SK-N-SH (cell line): ENCODE measurements around the gene ZNF33A. TPM values are rescaled to one million over a fixed set of nuclear protein-coding genes. Genes with fewer than 3 reads are reported as not detected.
"Not testable (repeated sequence)": the region's sequence is repeated elsewhere in the genome, so short reads cannot be mapped to it uniquely, and the experiment has no call there.

Experiments
- CTCF ChIA-PET: fragments of 300-600, 350-600 bp; formaldehyde crosslinking; extraction: SDS; loops from one replicate; lab custom pipeline; 2021; lab: Yijun Ruan, JAX
- POLR2A ChIA-PET: fragments of 350-600 bp; sonication (Branson Sonifier 250); formaldehyde crosslinking; extraction: SDS; loops from one replicate; lab custom pipeline; 2020; ENCODE audit warnings: antibody characterized with exemption, inconsistent platforms; lab: Yijun Ruan, JAX
- DNase-seq: peaks from one replicate; pipeline ENCODE4 v3.0.0; 2012
- H2AFZ ChIP-seq: fragments of 200-600 bp; sonication (generic); 2 replicates; pipeline ENCODE4 v1.8.1; 2016; ENCODE audit warnings: antibody characterized with exemption, mild to moderate bottlenecking, low read depth
- H3F3A ChIP-seq: fragments of 200-600 bp; sonication (generic); replicated peaks from 2 replicates; pipeline ENCODE3; 2016; ENCODE audit warnings: antibody characterized with exemption, mild to moderate bottlenecking; ENCODE audit not compliant: insufficient read depth
- H3K27ac ChIP-seq, 2 experiments: fragments of 200-500 bp in 1 of 2; fragments of 200-600 bp in 1 of 2; sonication (Bioruptor generic) in 1 of 2; sonication (generic), shearing (Covaris generic) in 1 of 2; 2 replicates each; pipeline versions ENCODE4 v1.5.1 to v1.6.1; 2014 to 2016; ENCODE audit warnings: low read depth in 2 of 2, inconsistent platforms in 1 of 2, low read length in 1 of 2, mild to moderate bottlenecking in 1 of 2, mixed read lengths in 1 of 2
- H3K27me3 ChIP-seq: fragments of 200-600 bp; sonication (generic), shearing (Covaris generic); 2 replicates; pipeline ENCODE4 v1.6.1; 2016; ENCODE audit warnings: mixed run types; ENCODE audit not compliant: insufficient read depth
- H3K36me3 ChIP-seq, 2 experiments: fragments of 200-500 bp in 1 of 2; fragments of 200-600 bp in 1 of 2; sonication (Bioruptor generic) in 1 of 2; sonication (generic) in 1 of 2; replicated peaks in 1 of 2; 2 replicates each; pipeline versions ENCODE3 to v1.5.1; 2014 to 2016; ENCODE audit warnings: low read length in 1 of 2, mild to moderate bottlenecking in 1 of 2; ENCODE audit not compliant: insufficient read depth in 2 of 2, control insufficient read depth in 1 of 2
- H3K4me1 ChIP-seq, 2 experiments: fragments of 200-500 bp in 1 of 2; fragments of 200-600 bp in 1 of 2; sonication (Bioruptor generic) in 1 of 2; sonication (generic), shearing (Covaris generic) in 1 of 2; 2 replicates each; pipeline versions ENCODE4 v1.5.1 to v1.6.1; 2014 to 2016; ENCODE audit warnings: low read depth in 1 of 2, low read length in 1 of 2, mixed run types in 1 of 2; ENCODE audit not compliant: insufficient read depth in 2 of 2, control insufficient read depth in 1 of 2
- H3K4me2 ChIP-seq: fragments of 200-600 bp; sonication (generic), shearing (Covaris generic); 2 replicates; pipeline ENCODE4 v1.6.1; 2017; ENCODE audit warnings: mixed run types
- H3K4me3 ChIP-seq, 2 experiments: fragments of 200-500 bp in 1 of 2; fragments of 200-600 bp in 1 of 2; sonication (Bioruptor generic) in 1 of 2; sonication (generic), shearing (Covaris generic) in 1 of 2; 2 replicates each; pipeline versions ENCODE4 v1.5.1 to v1.8.1; 2014 to 2016; ENCODE audit warnings: low read depth in 2 of 2, inconsistent platforms in 1 of 2, low read length in 1 of 2, mild to moderate bottlenecking in 1 of 2, mixed read lengths in 1 of 2, moderate library complexity in 1 of 2
- H3K79me2 ChIP-seq: fragments of 200-600 bp; sonication (generic); 2 replicates; pipeline ENCODE4 v1.8.1; 2017; ENCODE audit warnings: mild to moderate bottlenecking; ENCODE audit not compliant: insufficient read depth
- H3K9ac ChIP-seq: fragments of 200-600 bp; sonication (generic); 2 replicates; pipeline ENCODE4 v1.6.1; 2017; ENCODE audit warnings: mixed run types
- H3K9me2 ChIP-seq: fragments of 200-600 bp; sonication (generic); 2 replicates; pipeline ENCODE4 v1.6.1; 2017; ENCODE audit warnings: mixed run types
- H3K9me3 ChIP-seq: fragments of 200-600 bp; sonication (generic); 2 replicates; pipeline ENCODE4 v1.6.1; 2017; ENCODE audit warnings: mixed run types, mild to moderate bottlenecking, moderate library complexity
- H4K20me1 ChIP-seq: fragments of 200-600 bp; sonication (generic); 2 replicates; pipeline ENCODE4 v1.6.1; 2017; ENCODE audit warnings: mild to moderate bottlenecking, mixed run types; ENCODE audit not compliant: insufficient read depth
- ELF1 ChIP-seq: IDR thresholded peaks from 2 replicates; pipeline ENCODE4 v1.4.0; 2012
- EP300 ChIP-seq, 2 experiments: IDR thresholded peaks; 2 replicates each; pipeline versions ENCODE4 v1.4.0 to v1.6.1; 2012; ENCODE audit warnings: borderline replicate concordance in 1 of 2, low read depth in 1 of 2, low read length in 1 of 2
- EZH2phosphoT487 ChIP-seq: fragments of 200-600 bp; sonication (generic); IDR thresholded peaks from 2 replicates; pipeline ENCODE4 v1.6.1; 2017; ENCODE audit warnings: low read depth, mixed run types, mild to moderate bottlenecking, antibody characterized with exemption, moderate library complexity, borderline replicate concordance
- GABPA ChIP-seq: IDR thresholded peaks from 2 replicates; pipeline ENCODE4 v1.4.0; 2012; ENCODE audit warnings: low read depth, mild to moderate bottlenecking
- JUND ChIP-seq: IDR thresholded peaks from 2 replicates; pipeline ENCODE4 v1.4.0; 2012
- MEF2A ChIP-seq: IDR thresholded peaks from 2 replicates; pipeline ENCODE4 v1.4.0; 2012; ENCODE audit warnings: low read depth, borderline replicate concordance
- NFIC ChIP-seq: IDR thresholded peaks from 2 replicates; pipeline ENCODE4 v1.4.0; 2012; ENCODE audit warnings: borderline replicate concordance
- RCOR1 ChIP-seq: fragments of 150-350 bp; IDR thresholded peaks from 2 replicates; pipeline ENCODE4 v1.6.1; 2017; ENCODE audit warnings: antibody characterized with exemption, low read length
- RFX5 ChIP-seq: IDR thresholded peaks from 2 replicates; pipeline ENCODE4 v1.6.1; 2012; ENCODE audit warnings: mild to moderate bottlenecking, improper control_type of control experiment, low read length
- SMC3 ChIP-seq: IDR thresholded peaks from 2 replicates; pipeline ENCODE4 v1.6.1; 2012; ENCODE audit warnings: low read depth, low read length, improper control_type of control experiment
- WGBS: methylation state at CpG from one replicate; pipeline ENCODE4 v1.1.6; 2017; ENCODE audit warnings: low lambda C conversion rate; 5-methylcytosine and 5-hydroxymethylcytosine counted together
- polyA plus RNA-seq, 3 experiments: library from polyadenylated mRNA; depleted of rRNA; stranded (reverse); fragments of >200 nt; gene quantifications; 2 replicates each; pipeline ENCODE4 v1.2.3, GENCODE V29; 2012
- TF ChIP-seq, protein P1 (sequence below): IDR thresholded peaks from 2 replicates; pipeline ENCODE4 v1.4.0; 2012; ENCODE audit warnings: low read depth, borderline replicate concordance
- TF ChIP-seq, protein P2 (sequence below): fragments of 150-350 bp; IDR thresholded peaks from 2 replicates; pipeline ENCODE4 v1.6.1; 2017; ENCODE audit warnings: antibody characterized with exemption, low read length, low read depth, borderline replicate concordance

The ZNF33A gene
- polyA plus RNA-seq, 1 of the 3 experiments (the other 2 are of a cell fraction): 5.7 TPM

DNA sequence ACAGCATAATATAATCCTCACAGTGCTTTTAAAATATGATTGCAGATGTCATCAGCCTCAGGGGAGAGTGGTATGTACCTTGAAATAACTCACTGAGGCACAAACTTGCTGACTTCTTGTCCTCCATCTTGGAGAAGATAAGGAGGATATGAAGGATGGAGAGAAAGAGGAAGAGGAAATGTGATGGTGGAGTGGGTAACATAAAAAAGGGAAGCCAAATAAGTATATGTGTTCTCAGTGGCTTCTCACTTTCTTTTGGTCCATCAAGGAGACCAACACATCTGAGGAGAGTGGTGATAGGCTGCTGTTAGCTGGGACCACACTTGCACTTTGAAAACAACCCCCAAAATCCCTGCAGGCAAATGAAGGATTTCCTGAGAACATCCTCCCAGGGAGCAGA lies 62.1 kb downstream of the ZNF33A start:
- H3K4me1 ChIP-seq: no peaks in the 10 kb centered on the region
- H3K4me3 ChIP-seq: no peak overlapping the region
- H3K27me3 ChIP-seq: no peaks in the 10 kb centered on the region

DNA sequence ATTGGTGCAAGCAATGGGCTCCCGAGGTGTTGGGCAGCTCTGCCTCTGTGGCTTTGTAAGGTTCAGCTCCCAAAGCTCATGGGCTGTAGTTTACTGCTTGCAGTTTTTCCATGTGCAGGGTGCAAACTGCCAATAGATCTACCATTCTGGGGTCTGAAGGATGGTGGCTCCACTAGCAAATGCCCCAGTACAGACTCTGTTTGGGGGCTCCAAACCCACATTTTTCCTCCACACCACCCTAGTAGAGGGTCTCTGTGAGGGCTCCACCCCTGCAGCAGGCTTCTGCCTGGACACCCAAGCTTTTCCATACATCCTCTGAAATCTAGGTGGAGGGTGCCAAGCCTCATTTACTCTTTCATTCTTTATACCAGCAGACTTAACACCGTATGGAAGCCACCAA lies 66.2 kb downstream of the ZNF33A start:
- 6% methylated on average over 2 of the region's 2 CpGs for WGBS
- H3K79me2 ChIP-seq: no peaks in the 10 kb centered on the region
- ChIA-PET CTCF (no interaction called here), POLR2A (no interaction called here)
- TF ChIP-seq, protein P1, sequence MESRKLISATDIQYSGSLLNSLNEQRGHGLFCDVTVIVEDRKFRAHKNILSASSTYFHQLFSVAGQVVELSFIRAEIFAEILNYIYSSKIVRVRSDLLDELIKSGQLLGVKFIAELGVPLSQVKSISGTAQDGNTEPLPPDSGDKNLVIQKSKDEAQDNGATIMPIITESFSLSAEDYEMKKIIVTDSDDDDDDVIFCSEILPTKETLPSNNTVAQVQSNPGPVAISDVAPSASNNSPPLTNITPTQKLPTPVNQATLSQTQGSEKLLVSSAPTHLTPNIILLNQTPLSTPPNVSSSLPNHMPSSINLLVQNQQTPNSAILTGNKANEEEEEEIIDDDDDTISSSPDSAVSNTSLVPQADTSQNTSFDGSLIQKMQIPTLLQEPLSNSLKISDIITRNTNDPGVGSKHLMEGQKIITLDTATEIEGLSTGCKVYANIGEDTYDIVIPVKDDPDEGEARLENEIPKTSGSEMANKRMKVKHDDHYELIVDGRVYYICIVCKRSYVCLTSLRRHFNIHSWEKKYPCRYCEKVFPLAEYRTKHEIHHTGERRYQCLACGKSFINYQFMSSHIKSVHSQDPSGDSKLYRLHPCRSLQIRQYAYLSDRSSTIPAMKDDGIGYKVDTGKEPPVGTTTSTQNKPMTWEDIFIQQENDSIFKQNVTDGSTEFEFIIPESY: no peak
- TF ChIP-seq EZH2phosphoT487: no peak
- TF ChIP-seq, all 33 proteins: peak for 0
- Histone ChIP-seq H3K36me3 (no peaks in the 10 kb centered on the region), H3F3A (no peaks in the 10 kb centered on the region), H3K4me1 (no peaks in the 10 kb centered on the region), H4K20me1 (no peaks in the 10 kb centered on the region), H3K9me3 (no peaks in the 10 kb centered on the region), H3K9me2 (0 out of 2 replicates have a peak, but pooled peaks cover 4% of the 10 kb centered on the region), H3K4me3 (no peak overlapping the region), H3K9ac (no peak overlapping the region), H3K27me3 (no peaks in the 10 kb centered on the region), H3K4me2 (no peak overlapping the region), H2AFZ (no peak overlapping the region), H3K27ac (no peak overlapping the region)
- no peak for DNase-seq

More for the DNA sequence above, 62.1 kb downstream of the ZNF33A start:
- Histone ChIP-seq H2AFZ (no peak overlapping the region), H3K4me2 (no peak overlapping the region), H4K20me1 (no peaks in the 10 kb centered on the region), H3K9ac (no peak overlapping the region), H3K9me3 (no peaks in the 10 kb centered on the region), H3K27ac (no peak overlapping the region), H3K79me2 (no peaks in the 10 kb centered on the region), H3F3A (no peaks in the 10 kb centered on the region), H3K36me3 (no peaks in the 10 kb centered on the region), H3K9me2 (no peaks in the 10 kb centered on the region)
- ChIA-PET POLR2A (no interaction called here), CTCF (no interaction called here)
- TF ChIP-seq ELF1: no peak
- TF ChIP-seq, protein P2, sequence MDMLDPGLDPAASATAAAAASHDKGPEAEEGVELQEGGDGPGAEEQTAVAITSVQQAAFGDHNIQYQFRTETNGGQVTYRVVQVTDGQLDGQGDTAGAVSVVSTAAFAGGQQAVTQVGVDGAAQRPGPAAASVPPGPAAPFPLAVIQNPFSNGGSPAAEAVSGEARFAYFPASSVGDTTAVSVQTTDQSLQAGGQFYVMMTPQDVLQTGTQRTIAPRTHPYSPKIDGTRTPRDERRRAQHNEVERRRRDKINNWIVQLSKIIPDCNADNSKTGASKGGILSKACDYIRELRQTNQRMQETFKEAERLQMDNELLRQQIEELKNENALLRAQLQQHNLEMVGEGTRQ: no peak
- no peak for TF ChIP-seq EP300 (IDR thresholded peaks at IDR 0.05; ENCODE audit: borderline replicate concordance in 1 of 2, low read depth in 1 of 2, low read length in 1 of 2)
- no peak for TF ChIP-seq RCOR1
- TF ChIP-seq NFIC: no peak
- no peak for TF ChIP-seq RFX5
- no peak for TF ChIP-seq MEF2A
- no peak for TF ChIP-seq JUND
- no peak for TF ChIP-seq SMC3
- no peak for TF ChIP-seq GABPA
- DNase-seq: no peak

DNA sequence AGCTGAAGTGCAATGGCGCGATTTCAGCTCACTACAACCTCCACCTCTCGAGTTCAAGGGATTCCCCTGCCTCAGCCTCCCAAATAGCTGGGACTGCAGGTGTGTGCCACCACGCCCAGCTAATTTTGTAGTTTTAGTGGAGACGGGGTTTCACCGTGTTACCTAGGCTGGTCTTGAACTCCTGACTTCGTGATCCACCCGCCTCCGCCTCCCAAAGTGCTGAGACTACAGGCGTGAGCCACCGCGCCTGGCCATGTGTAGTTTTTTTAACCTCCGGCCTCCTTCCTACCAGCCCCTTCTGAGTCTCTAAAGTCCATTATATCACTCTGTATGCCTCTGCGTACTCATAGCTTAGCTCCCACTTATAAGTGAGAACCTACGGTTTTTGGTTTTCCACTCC lies 82.8 kb downstream of the ZNF33A start:
- not testable (repeated sequence) for H3K27me3 ChIP-seq, H3K9me3 ChIP-seq, H3K9ac ChIP-seq, H3K4me1 ChIP-seq, H4K20me1 ChIP-seq, H3F3A ChIP-seq, H3K27ac ChIP-seq, H3K4me3 ChIP-seq, H3K9me2 ChIP-seq, DNase-seq
- WGBS: 92% methylated on average over 15 of the region's 15 CpGs
- Histone ChIP-seq H3K4me2 (peak overlapping the region; percentile 94), H3K36me3 (peaks cover 20 to 23% of the 10 kb centered on the region in 2 experiments), H2AFZ (peak overlapping the region; percentile 96; the same call in 1 of the 2 replicates), H3K79me2 (peaks cover 13% of the 10 kb centered on the region)
- POLR2A ChIA-PET: interaction anchor here (1.0 kb wide), 1 partner anchor 83 kb away, joined by 6 read pairs; the partner anchor contains the start of gene ZNF33A
- CTCF ChIA-PET: interaction anchor here (1.0 kb wide), 1 partner anchor 117 kb away, joined by 6 read pairs; the partner anchor contains the start of gene ZNF25
